HG02973 (cell line): ENCODE data around the gene IFITM2.
"Not testable (repeated sequence)": the region's sequence is repeated elsewhere in the genome, so short reads cannot be mapped to it uniquely, and the experiment has no call there.

Experiments
- ATAC-seq: cut with Tn5 transposase; IDR thresholded peaks from one replicate; pipeline ENCODE4 v1.9.1; 2021; ENCODE audit warnings: moderate library complexity; ENCODE audit not compliant: unreplicated experiment

The IFITM2 gene

DNA sequence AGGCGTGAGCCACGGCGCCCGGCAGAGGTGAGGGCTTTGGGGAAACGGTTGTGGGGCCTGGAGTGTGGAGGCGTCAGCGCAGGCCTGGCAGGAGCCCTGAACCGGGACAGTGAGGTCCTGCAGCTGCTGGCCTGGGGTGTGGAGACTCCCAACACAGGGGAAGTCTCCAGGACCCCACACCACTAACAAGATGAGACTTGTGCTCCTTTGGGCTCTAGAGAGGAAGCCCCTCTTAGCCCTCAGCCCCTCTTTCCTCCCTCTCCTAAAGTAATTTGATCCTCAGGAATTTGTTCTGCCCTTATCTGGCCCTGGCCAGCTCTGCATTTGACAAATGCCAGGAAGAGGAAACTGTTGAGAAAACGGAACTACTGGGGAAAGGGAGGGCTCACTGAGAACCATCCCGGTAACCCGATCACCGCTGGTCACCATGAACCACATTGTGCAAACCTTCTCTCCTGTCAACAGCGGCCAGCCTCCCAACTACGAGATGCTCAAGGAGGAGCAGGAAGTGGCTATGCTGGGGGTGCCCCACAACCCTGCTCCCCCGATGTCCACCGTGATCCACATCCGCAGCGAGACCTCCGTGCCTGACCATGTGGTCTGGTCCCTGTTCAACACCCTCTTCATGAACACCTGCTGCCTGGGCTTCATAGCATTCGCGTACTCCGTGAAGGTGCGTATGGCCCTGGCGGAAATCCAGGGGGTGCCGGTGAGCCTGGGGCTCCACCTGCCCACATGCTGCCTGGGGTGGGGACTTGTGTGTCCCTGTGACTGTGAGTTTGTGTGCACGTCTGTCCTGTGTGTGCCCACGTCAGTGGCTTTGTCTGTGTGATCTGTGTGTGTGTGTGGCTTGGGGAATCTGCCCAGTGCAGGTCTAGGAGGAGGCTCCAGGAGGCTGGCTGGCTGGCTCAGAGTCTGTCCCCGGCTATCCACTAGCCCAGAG is at the start of gene IFITM2:
IFITM2 (plus strand) TSS at position 51 of the 943 bp plus-strand sequence; CDS start at position 428, 377 bp downstream.
- ATAC-seq: not testable (repeated sequence)

DNA sequence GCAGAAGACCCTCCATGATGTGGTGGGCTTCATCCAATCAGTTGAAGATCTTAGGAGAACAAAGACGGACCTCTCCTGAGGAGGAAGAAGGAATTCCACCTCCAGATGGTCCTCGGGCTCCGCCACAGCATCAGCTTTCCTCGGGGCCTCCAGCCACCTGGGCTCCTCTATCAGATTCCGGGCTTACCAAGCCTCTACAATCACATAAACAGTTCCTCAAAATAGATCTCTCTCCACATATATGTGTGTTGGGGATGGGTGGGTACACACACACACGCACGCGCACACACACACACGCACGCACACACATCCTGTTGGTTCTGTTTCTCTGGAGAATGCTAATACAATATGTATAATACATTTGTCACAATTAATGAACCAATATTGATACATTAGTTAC is 48.2 kb upstream of the IFITM2 start:
- no peak for ATAC-seq

DNA sequence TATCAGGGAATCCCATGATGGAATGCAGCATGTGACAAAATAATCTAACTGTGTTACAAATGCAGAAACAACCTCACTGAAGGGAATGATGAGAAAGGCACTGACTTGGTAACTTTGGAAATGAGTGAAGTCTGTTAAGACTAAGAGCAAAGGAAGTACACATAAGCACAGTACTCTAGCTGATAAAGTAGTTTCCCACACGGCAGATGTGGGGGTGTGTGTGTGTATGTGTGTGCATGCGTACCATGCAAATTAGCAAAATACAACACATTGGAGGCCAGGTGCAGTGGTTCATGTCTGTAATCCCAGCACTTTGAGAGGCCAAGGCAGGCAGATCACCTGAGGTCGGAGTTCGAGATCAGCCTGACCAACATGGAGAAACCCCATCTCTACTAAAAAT is 46.0 kb upstream of the IFITM2 start:
- no peak for ATAC-seq

DNA sequence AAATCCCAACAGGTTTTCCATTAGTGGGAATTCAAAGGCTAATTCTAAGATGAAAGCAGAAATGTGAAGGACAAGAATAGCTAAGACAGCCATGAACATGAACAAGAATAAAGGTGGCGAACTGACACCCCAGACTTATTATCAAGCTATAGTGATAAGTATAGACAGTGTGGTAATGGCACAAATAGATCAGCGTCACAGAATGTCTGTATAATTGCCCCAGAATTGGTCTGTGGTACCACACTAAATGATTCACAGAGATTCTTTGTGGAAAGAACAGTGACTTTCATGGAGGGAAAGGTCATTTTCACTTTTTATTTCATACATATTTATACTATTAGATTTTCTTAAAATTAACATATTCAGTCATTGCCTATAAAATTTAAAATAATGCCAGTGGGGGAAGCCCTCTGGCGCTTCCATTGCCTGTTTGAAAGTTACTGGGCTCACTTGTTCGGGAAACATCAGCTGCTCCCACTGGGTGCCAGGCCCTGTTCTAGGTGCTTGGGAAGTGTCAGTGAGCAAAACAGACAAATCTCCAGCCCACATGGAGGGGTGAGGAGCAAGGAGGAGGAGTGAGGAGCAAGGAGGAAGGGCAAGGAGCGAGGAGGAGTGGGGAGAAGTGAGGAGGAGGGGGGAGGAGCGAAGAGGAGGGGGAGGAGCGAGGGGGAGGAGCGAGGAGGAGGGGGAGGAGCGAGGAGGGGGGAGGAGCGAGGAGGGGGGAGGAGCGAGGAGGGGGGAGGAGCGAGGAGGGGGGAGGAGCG is 40.8 kb upstream of the IFITM2 start:
- no peak for ATAC-seq

DNA sequence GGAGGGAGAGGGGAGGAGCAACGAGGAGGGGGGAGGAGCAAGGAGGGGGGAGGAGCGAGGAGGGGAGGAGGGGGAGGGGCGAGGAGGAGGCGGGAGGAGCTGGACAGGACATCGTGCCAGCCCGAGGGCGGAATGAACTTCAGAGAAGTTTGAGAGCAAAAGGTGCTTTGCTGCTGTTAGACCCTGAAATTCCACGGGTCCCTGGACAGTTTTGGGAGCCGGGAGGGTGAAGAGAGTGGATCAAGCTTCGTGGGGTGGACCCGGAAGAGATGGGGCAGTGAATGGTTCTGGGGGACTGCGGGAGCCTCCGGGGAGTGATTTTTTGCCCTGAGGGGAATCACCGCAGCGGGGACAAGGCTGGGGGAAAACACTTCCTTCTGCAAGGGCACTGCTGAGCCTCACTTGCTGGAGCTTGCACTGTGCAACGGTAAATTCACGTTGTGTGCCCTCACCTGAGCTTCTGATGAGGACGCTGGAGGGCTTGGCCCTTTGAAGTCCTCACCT is 40.1 kb upstream of the IFITM2 start:
- no peak for ATAC-seq

DNA sequence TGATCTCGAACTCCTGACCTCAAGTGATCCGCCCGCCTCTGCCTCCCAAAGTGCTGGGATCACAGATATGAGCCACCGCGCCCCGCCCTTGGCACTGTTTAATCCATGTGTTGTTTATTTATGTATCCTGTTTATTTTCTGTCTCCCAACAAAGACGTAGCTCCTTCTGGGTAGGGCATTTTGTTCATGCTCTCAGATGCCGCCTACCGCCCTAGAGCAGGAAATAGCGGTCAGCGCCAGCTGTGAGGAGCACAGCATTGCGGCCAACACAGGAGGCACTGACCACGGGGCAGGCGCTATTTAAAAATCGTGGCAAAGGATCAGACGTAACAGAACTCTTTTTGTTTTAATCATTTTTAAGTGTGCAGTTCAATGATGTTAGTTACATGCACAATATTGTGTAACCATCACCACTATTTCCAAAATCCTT is 38.9 kb upstream of the IFITM2 start:
- ATAC-seq: peak; percentile 29

DNA sequence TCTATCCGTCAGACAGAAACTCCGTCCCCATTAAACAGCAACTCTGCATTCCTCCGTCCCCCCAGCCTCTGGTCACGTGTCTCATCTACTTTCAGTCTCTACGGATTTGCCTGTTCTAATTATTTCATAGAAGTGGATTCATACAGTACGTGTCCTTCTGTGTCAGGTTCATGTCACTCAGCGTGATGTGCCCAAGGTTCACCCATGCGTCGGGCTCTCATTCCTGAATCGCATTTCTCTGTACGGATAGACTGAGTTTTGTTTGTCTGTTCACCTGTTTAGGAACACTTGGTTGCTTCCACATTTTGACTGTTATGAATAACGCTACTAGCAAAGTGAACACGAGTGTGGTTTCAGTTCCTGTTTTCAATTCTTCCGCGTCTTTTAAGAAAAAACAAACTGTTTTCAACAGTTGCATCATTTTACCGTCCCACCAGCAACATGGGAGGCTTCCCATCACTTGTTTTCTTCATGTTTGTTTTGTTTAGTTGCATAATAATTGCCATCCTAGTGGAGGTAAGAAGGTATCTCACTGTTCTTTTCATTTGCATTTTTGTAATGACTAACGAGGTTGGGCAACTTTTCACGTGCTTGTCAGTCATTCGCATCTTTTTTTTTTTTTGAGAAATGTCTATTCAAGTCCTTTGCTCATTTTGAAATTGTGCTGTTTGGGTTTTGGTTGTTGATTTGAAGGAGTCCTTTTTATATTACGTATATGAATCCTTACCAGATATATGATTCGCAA is 38.3 kb upstream of the IFITM2 start:
- peak; percentile 64 for ATAC-seq

DNA sequence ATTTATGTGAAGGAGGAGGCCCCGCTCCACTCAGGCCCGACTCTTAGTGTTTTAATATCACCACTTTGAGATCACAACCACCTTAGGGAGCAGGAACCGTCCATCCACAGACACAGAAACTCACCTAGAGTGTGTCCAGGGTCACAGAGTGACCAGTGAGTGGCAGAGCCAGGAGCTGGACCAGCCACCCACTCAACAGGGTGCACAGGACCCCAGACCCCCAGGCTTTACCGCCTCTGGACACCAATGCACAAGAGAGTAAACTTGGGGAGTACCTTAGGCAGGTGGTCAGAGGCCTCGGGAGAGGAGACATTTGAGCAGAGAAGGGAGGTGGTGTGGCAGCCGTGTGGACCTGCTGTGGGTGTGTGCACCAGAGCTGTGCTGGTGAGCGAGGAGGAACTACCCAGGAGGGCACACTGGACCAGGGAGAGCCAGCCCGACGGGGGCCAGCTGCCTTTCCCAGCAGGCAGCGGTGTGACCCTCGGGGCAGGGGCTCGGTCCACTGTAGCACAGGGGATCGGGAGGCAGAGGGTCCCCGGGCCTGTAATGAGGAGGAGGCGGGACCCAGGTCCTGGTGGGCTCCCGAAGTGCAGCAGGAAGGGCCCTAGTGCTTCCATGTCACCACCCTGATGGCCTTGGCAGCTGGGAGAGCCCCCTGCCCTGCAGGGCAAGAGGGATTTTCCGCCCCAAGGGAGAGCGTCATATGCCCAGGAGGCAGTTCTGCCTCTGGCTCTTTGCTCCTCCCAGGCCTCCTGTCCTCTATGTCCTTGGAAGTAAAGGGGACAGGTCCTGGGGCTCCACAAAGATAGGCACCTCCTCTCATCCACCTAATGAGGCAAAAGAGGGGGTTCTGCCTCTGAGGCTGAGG is 36.9 kb upstream of the IFITM2 start:
- ATAC-seq: no peak

DNA sequence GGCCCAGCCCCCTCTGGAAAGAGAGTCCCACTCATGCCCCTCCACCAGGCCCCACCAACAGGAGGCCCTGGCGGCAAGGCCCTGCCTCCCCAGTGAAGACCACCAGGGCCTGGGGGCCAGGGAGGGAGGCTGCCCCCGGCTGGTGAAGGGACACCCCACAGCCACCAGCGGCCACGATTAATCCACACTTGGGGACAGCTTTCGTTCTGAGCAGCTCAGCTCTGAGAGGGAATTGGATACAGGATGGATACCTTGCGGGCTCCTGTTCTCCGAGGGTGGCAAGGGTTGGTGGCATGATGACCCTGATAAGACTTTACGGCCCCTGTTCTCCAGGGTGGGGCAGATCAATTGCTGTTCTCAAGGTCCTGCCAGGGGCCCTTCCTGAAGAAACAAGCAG is 36.3 kb upstream of the IFITM2 start:
- ATAC-seq: no peak

DNA sequence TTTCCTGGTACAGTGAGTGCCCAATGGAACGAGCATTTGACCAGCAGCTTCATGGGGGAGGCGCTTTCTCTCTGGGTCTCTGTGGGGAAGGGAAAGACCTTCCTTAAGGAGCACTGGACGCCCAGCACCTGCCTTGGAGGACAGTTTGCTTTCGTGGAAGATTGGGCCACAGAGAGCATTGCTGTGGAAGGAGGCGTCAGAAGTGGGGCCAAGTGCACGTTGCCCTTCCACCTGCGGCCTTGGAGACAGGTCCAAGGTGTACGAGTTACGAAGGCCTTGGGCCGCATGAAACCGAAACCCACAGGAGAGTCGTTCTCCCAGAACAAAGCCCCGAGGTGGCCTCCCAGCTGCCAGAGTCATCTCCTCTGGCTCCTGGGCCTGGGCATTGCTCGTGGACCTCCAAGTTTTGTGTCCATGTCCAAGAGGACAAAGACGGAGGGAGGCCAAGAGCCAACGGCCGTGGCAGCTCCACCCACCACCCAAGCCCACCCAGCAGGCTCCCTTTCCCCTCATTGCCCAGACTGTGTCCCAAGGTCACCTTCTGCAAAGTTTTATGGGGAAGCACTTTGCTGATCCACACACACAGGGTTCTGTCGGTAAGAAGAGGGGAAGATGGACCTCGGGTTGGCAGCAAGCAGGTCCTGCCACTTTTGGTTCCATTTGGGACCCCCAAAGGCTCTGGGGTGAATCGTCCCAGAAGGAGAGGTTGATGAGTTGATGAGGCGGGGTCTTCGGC is 35.3 kb upstream of the IFITM2 start:
- ATAC-seq: no peak

DNA sequence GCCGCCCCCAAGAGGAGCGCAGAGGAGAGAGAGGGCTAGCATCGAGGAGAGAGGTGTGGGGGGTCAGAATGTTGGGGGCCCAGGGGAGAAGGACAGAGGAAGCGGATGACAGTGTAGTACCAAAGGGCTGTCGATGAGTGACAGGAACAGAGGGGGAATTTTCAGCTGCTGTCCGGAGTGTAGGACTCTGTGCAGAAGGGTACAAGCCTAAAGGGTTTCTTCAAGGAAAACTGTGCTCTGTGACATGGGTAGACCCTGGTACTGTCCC is 34.8 kb upstream of the IFITM2 start:
- no peak for ATAC-seq

DNA sequence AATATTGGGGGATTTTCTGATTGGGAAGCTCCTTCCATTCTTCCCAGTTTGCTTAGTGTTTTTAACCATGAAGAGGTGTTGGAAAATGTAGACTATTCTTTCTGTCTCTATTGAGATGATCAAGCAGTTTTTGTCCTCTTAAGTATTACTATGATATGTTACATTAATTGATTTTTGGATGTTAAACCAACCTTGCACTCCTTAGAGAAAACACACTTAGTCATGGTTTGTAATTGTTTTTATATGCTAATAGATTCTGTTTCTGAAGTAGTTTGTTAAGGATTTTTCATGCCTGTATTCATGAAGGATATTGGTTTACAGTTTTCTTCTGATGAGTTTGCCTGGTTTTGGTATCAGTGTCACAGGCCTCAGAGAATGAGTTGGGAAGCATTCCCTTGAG is 31.4 kb upstream of the IFITM2 start:
- no peak for ATAC-seq

DNA sequence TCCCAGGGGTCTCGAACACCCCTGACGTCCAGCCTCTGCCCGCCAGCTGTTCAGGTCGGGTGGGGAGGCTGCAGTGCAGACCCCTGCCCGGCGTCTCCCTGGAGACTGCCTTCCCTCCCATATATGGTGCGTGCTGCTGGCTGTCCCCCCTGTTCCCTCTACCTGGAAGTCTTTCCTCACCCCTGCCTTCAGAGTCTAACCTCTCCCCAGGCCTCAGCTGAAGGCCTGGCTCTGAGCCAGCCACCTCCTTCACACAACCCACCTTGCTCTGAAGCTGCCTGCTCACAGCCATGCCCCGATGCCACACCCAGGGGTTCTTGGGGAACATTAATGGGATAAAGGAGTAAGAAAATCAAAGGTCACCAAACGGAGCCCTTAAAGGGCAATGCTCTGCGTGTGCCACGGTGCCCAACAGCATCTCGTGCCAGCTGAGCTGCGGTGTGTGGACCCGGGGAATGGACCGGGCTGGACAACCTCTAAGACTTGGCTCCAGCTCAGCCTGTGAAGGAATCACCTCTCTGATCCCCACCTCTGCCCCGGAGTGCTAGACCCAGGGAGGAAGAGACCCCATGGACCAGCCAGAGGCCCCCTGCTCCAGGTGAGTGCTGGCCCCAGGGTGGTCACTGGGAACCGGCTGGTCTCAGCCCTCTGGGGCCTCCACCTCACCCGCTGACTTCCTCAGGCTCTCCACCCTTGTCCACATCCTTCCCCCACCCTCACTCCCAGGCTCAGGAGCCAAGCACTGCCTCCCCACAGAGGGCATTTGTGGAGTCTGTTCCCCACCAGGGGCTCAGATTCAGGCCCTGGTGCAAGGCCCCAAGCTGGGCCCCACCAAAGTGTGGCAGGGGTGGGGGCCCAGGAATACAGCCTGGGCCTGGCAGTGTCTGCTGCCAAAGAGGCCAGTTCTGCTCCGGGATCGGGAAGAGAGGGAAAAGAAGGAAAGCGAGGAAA is 29.3 kb upstream of the IFITM2 start, which contains the start of gene NLRP6:
NLRP6 (plus strand) TSS at position 407 of the 951 bp plus-strand sequence; CDS start at position 570, 163 bp downstream.
- ATAC-seq: no peak

DNA sequence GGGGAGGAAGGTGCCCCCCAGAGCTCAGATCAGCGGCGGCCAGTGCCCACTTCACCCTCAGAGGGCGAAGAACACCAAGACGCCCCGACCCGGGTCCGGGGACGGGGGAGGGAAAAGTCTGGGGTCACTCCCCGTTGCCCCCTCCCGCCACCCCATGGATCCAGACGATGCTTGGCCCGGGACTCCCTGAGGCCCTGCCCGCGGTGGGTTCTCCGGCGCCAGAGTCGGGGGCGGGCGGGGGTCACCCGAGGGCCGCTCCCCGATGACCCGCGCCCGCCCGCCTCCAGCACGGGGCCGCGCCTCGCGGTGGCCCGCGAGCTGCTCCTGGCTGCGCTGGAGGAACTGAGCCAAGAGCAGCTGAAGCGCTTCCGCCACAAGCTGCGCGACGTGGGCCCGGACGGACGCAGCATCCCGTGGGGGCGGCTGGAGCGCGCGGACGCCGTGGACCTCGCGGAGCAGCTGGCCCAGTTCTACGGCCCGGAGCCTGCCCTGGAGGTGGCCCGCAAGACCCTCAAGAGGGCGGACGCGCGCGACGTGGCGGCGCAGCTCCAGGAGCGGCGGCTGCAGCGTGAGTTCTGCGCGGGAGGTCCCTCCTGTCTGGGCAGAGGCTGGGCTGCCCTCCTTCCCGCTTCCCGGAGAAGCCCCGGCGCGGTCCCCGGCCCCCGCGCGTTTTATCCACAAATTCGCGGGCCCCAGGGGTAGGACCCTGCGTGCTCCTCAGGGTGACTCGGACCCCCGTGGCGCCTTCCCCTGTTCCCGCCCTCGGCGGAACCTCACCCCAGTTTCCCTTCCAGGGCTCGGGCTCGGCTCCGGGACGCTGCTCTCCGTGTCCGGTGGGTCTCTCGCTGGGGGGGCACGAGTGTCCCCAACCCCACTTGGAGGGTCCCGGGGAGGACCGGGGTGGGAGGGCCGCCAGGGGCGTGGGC is 28.3 kb upstream of the IFITM2 start:
- no peak for ATAC-seq

DNA sequence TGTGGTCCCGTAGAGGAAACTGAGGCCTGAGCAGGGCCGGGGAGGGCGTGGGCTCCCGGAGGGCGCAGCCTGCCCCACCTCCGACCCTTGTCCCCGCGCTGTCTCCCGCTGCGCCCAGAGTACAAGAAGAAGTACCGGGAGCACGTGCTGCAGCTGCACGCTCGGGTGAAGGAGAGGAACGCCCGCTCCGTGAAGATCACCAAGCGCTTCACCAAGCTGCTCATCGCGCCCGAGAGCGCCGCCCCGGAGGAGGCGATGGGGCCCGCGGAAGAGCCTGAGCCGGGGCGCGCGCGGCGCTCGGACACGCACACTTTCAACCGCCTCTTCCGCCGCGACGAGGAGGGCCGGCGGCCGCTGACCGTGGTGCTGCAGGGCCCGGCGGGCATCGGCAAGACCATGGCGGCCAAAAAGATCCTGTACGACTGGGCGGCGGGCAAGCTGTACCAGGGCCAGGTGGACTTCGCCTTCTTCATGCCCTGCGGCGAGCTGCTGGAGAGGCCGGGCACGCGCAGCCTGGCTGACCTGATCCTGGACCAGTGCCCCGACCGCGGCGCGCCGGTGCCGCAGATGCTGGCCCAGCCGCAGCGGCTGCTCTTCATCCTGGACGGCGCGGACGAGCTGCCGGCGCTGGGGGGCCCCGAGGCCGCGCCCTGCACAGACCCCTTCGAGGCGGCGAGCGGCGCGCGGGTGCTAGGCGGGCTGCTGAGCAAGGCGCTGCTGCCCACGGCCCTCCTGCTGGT is 27.5 kb upstream of the IFITM2 start:
- no peak for ATAC-seq

DNA sequence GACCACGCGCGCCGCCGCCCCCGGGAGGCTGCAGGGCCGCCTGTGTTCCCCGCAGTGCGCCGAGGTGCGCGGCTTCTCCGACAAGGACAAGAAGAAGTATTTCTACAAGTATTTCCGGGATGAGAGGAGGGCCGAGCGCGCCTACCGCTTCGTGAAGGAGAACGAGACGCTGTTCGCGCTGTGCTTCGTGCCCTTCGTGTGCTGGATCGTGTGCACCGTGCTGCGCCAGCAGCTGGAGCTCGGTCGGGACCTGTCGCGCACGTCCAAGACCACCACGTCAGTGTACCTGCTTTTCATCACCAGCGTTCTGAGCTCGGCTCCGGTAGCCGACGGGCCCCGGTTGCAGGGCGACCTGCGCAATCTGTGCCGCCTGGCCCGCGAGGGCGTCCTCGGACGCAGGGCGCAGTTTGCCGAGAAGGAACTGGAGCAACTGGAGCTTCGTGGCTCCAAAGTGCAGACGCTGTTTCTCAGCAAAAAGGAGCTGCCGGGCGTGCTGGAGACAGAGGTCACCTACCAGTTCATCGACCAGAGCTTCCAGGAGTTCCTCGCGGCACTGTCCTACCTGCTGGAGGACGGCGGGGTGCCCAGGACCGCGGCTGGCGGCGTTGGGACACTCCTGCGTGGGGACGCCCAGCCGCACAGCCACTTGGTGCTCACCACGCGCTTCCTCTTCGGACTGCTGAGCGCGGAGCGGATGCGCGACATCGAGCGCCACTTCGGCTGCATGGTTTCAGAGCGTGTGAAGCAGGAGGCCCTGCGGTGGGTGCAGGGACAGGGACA is 26.7 kb upstream of the IFITM2 start:
- ATAC-seq: no peak
